AG10803 (cell line): Measurements from ENCODE around the gene FER1L5.

Experiments
- DNase-seq: peaks from one replicate; pipeline ENCODE4 v3.0.0; 2010; ENCODE audit warnings: low read depth
- H3K4me3 ChIP-seq: 2 replicates; pipeline ENCODE4 v1.5.1; 2011; ENCODE audit warnings: mild to moderate bottlenecking, low read length, control low read depth
- TF ChIP-seq, protein P1 (sequence below): conservative IDR thresholded peaks from 2 replicates; pipeline ENCODE4 v1.5.1; 2011; ENCODE audit warnings: mild to moderate bottlenecking, low read length, control low read depth, inconsistent platforms

The FER1L5 gene

DNA sequence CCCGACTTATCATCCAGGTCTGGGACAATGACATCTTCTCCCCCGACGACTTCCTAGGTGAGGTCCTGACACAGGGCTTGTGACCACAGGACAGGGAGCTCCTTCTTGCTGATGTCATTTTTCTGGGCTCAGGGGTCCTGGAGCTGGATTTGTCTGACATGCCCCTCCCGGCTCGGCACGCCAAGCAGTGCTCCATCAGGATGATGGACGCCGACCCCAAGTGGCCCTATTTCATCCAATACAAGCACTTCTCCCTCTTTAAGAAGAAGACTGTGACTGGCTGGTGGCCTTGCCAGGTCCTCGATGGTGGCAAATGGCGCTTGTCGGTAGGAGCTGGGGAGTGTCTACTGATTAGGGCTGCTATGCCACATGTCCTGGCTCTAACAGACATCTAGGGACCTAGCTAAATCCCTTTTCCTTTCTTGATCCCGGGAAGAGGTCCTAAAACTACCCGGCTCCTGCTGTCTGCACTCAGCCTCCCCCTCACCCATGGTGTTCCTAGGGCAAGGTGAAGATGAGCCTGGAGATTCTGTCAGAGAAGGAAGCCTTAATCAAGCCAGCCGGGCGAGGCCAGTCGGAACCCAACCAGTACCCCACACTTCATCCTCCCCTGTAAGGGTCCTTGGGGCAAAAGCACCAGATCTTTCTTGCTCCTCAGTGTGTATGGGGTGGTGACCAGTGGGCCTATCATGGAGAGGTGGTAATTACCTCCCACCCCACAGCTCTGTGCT is 60.6 kb downstream of the FER1L5 start:
- H3K4me3 ChIP-seq: no peak overlapping the region
- DNase-seq: no peak
- TF ChIP-seq, protein P1, sequence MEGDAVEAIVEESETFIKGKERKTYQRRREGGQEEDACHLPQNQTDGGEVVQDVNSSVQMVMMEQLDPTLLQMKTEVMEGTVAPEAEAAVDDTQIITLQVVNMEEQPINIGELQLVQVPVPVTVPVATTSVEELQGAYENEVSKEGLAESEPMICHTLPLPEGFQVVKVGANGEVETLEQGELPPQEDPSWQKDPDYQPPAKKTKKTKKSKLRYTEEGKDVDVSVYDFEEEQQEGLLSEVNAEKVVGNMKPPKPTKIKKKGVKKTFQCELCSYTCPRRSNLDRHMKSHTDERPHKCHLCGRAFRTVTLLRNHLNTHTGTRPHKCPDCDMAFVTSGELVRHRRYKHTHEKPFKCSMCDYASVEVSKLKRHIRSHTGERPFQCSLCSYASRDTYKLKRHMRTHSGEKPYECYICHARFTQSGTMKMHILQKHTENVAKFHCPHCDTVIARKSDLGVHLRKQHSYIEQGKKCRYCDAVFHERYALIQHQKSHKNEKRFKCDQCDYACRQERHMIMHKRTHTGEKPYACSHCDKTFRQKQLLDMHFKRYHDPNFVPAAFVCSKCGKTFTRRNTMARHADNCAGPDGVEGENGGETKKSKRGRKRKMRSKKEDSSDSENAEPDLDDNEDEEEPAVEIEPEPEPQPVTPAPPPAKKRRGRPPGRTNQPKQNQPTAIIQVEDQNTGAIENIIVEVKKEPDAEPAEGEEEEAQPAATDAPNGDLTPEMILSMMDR: no peak

DNA sequence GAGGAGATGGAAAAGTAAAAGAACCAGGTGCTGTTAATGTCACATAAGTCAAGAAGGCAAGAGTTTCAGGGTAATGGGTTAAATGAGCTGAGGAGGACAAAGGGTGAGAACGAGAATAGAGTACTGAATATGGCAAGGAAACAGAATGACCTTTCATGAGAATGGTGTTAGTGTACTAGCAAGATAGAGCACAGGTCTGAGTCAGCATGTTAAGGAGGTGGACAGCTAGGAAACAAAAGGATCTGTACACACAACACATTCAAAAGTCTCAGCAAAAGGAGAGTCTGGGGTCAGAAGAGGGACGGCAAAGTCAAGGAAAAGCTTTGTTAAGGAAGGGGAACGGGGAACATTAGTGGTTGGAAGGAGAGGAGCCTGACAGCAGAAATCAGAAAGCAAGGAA is 68.4 kb downstream of the FER1L5 start:
- H3K4me3 ChIP-seq: no peak overlapping the region
- no peak for DNase-seq
- TF ChIP-seq, protein P1: no peak

DNA sequence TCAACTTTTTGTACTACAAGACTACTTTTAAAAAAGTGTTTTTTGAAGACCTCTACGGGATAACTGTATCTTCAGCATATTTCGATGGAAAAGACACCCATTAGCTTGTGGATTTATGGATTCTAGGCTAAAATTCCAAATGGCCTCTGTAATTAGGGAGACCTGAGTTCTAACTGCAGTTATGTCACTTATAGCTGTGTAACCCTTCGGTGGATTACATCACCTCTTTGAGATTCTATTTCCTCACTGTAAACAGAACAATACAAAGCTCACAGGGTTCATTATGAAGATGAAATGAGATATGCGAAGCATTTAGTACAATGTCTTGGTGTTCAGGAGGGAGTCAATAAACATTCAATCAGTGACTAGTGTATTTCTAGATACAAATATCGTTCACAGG is 73.1 kb downstream of the FER1L5 start:
- TF ChIP-seq, protein P1: no peak
- peak; percentile 10 for DNase-seq
- H3K4me3 ChIP-seq: no peak overlapping the region

DNA sequence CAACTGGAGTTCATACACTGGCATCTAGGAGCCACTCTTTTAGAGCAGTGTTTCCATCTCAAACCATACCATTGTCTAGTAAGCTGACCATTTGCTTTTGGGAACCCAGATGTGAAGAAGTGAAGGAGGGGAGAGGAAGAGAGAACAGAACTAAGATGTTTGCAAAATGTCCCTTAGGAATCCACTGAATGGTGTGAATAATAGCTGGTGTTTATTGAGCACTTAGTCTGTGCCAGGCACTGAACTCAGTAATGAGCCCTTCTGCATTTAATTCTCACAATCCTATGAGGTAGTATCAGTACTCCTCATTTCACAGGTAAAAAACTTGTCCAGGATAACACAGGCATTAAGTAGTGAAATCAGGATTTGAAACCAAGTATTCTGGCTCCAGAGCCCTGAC is 73.8 kb downstream of the FER1L5 start:
- DNase-seq: no peak
- TF ChIP-seq, protein P1: no peak
- no peak overlapping the region for H3K4me3 ChIP-seq

DNA sequence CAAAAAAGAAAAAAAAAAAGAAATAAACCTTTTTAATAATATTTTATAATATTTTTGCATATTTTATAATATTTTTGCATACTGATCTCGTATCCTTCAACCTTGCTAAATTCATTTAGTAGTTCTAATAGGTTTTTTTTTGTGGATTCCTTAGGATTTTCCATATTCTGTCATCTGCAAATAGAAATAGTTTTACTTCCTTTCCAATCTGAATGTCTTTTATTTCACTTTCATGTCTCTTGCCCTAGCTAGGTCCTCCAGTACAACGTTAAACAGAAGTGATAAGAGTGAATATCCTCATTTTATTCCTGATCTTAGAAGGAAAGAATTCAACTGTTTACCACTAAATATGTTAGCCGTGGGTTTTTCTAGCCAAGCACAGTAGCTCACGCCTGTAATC is 83.6 kb downstream of the FER1L5 start:
- TF ChIP-seq, protein P1: no peak
- H3K4me3 ChIP-seq: no peak overlapping the region
- DNase-seq: no peak

DNA sequence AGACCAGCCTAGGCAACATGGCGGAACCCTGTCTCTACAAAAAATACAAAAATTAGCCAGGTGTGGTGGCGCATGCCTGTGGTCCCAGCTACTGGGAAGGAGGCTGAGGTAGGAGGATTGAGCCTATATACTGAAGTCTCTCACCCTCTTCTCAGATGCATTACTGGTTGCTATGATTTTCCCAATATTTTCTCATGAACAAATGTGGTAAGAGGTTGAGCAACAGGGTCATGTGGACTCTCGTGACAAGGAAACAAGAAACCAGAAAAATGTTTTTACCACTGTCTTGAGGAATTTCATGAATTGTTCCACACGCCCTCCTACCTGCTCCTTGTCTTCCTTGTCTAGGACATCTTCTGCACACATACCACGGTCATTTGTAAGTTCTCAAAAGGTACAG is 84.9 kb downstream of the FER1L5 start:
- no peak overlapping the region for H3K4me3 ChIP-seq
- DNase-seq: peak; percentile 67
- TF ChIP-seq, protein P1: no peak

DNA sequence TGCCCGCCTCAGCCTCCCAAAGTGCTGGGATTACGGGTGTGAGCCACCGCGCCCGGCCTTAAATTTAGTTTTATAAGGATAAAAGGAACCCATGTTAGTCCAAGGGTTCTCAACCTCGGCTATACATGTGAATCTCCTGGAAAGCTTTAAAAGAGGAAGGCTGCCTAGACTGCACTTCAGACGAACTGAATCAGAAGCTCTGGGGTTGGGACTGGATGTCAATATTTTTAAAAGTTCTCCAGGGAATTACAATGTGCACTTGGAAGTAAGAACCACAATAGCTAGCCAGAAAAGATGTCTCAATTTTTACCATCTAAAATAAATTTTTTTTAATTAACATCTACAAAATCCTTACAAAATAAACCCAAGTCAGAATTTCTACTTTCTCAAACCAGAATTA is 87.2 kb downstream of the FER1L5 start:
- no peak for DNase-seq
- no peak overlapping the region for H3K4me3 ChIP-seq
- TF ChIP-seq, protein P1: no peak
